Fibroblast of skin of scalp (primary cell): ENCODE results near the gene KIAA1671.

Experiments used
- DNase-seq: peaks from one replicate; pipeline ENCODE4 v3.0.0-alpha.2; 2013

KIAA1671 gene

DNA sequence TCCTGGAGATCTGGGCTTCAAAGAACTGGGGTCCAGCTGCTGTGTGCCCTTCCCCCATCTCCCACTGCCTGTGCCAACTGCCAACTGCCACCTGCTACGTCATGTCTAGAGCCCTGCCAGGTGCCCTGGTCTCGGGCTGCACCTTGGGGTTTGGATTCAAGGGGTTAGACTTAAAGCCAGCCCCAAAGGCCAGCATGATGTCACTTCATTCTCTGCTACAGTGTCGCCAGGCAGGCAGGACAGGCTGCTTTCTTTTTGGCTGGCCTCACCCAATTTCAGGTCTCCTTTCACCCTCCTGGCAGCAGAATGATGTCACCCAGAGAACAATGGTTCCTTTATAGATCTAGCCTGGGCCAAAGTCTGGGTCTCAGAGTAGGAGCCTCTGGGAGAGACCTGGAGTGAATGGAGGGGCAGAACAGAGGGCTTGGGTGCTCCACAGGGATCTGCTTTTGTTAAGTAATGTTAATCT lies 167.6 kb downstream of the KIAA1671 start:
- DNase-seq = no peak

DNA sequence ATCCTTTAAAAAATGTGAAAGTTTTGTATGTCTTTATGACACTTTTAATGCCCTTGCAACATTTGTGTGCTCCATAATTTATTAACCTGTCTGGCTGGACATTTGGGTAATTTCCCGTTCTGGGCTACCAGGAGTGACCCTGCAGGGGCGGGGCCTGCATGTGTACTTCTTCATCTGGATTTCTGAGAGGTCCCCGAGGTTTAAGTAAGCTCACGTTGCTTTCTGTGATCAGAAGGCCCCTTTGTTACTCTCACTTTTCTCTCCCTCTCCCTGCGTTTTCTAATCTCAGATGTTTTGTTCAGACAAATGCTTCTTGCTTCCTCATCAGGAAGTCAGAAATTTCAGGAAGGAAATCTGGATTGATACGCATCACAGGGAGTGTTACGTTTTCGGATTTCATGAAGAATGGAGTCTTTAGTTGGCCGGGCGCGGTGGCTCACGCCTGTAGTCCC lies 168.3 kb downstream of the KIAA1671 start:
- no peak for DNase-seq

DNA sequence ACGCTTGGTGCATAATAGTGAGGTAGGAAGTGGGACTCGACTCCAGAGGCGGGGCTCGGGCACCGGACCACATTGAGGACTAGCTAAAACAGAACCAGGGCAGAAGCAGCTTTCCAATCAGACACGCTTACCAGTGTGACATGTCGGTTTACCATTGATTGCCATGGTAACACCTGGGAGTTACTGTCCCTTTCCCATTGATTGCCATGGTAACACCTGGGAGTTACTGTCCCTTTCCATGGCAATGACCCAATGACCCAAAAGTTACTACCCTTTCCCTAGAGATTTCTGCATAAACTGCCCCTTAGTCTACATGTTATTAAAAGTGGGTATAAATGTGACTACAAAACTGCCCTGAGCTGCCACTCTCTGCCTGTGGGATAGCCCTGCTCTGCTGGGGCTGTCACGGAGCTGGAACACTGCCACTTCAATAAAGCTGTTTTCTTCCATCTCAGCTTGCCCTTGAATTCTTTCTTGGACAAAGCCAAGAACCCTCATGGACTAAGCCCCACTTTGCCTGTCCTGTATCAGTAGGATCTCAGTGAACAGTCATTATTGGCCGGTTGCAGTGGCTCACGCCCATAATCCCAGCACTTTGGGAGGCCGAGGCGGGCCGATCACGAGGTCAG lies 169.7 kb downstream of the KIAA1671 start:
- DNase-seq = no peak

DNA sequence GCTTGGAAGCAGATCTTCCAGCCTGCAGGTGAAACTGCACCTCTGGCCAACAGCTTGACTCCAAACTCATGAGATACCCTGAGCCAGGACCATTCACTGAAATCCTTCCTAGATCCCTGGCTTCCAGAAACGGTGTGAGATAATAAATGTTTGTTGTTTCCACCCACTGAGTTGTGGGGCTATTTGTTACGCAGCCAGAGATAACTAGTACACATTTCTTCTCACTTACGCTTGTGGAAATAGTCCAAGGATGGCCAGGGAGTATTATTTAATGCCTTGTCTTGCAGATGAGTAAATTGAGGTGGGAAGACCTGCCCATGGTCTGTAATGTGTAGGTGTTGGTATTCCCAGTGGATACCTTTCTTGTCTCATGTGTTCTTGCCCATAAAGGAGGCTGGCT lies 171.2 kb downstream of the KIAA1671 start:
- DNase-seq = no peak

DNA sequence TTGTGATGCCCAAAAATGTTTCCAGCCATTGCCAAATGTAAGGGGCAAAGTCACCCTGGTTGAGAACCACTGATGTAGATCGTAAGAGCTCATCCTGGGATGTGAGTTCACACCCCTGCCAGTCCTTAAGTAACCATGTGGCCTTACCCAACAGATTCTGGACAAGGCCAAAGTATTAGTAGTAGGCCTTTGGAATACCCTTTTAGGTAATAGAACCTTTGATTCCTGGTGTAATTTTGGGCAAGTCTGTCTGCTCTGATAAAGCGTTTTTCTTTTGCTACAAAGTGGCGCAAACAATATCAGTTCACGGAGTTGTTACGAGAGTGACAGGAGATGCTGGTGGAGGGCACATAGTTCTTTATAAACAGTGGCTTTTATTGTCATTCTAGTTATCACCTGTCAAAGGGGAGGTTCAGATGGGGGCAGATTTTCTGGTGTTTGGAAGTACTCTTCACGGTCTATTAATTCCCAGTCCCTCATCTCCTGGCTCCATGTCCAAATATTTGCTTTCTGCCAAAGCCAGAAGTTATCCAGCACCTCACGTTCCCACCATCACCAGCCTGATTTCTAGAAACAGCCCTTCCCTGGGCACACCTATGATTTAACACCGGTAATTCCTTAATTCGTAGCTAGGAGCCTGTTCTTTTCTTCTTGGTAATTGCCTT lies 173.3 kb downstream of the KIAA1671 start:
- DNase-seq = no peak

DNA sequence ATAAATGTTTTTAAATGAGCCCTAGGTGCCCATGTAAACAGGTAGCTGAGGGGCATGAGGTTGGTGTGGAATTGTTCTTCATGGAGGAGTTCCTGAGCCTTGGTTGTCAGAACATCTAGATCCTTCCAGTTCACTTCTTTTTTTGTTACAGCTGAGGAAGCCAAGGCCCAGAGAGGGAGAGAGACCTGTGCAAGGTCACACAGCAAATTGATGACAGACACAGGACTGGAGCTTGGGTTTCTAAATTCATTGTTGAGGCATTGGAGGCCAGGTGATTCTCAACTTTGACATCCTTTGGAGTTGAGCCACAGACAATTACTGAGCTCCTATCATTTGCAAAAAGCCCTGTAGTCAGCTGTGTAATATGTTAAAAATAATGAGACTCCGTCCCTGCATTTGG lies 174.0 kb downstream of the KIAA1671 start:
- no peak for DNase-seq

DNA sequence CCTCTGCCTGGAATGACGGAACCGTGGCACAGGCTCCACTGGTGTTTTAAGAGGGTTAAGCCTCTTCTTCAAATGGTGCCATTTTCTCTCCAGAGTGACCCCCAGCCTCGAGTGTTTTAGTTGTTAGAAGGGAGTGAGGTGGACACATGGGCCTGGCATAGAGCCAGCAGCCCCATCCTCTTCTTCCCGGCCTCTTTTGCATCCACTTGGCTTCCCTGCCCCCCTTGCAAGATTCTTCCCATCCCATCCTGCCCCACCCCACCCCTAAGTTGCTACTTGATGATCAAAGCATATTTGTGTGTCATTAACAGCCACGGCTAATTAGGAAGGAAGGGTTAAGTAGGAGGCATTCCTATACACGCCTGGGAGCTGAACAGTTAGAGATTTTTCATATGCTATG lies 174.8 kb downstream of the KIAA1671 start:
- no peak for DNase-seq

DNA sequence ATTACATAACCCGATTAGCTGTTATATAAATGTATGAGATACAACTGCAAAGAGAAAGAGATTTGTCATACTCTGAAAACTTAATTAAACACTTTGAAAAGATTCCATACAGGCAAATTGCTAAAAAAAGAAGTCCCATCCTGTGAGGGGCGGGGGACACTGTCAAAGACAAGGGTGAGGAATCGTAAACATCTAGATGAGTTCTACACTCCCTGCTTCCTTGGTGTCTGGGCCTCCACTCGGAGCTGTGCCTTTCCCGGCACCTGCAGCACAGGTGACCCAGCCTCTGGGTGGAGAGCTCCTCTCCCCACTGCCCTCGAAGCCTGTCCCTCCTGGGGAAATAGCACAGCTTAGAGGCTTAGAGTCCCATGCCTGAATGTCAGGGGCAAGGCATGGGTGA lies 177.9 kb downstream of the KIAA1671 start:
- no peak for DNase-seq

DNA sequence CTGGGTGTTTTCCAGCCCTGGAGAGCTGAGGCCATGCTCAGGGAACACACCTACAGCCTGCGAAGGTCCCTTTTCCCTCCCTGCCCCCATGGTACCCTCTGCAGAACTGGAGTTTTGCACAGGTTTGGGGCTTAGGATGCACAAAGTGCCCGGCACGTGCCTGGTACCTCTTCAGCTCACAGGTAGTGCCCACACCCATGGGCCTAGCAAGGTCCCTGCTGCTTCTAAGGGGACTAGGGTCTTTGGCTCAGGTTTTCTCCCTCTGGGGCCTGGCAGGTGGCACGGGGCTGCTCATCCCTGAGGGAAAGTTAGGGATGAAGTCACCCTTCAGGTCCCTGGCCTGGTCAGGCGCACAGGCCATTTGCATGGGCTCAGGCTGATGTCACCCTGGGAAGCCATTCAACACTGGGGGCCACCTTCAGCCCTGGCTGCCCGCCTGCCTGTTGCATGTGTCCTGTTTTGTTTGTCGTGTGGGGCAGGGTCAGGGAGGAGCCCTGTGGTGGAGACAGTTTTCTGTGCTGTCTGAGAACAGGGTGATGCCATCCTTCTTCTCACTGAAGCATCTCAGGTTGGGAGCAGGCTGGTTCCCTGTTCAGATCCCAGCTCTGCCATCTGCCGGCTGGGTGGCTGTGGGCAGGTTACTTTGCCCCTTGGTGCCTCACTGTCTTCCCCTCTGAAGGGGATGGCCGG lies 178.8 kb downstream of the KIAA1671 start:
- DNase-seq = no peak

DNA sequence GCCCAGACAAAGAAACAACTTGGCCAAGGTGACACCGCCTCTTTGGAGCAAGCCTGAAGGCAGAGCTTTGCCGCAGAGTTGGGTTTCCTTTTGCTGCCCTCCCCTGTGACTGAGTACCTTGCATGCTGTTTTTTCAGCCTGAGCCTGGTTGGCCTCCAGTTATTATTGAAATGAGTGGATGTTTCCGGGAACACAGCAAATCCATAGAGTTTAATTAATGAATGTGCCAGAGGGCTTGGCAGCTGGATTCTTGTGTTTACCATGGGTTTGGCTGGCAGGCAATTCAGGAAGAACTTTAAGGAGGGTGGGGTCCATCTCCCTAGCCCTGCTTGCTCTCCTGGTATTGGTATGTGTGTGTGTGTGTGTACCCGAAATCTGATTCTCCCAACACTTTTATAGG lies 181.5 kb downstream of the KIAA1671 start:
- DNase-seq = no peak

DNA sequence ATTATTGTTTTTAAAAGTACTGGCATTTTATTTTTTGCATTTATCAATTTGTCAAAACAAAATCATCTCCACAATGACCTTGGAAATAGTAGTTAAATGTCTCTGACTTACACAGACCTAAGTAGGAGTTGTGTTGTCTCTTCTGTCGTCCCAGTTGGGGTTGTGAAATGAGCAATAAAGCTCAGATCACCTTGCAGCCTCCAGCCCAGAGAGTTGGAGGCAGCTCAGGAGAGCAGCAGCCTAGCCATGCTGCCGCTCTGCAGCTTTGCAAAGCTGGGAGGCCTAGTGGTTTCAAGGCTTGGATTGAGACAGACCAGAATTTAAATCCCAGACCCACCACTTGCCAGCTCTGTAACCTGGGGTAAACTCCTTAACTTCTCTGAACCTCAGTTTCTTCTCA lies 181.9 kb downstream of the KIAA1671 start:
- DNase-seq = no peak

DNA sequence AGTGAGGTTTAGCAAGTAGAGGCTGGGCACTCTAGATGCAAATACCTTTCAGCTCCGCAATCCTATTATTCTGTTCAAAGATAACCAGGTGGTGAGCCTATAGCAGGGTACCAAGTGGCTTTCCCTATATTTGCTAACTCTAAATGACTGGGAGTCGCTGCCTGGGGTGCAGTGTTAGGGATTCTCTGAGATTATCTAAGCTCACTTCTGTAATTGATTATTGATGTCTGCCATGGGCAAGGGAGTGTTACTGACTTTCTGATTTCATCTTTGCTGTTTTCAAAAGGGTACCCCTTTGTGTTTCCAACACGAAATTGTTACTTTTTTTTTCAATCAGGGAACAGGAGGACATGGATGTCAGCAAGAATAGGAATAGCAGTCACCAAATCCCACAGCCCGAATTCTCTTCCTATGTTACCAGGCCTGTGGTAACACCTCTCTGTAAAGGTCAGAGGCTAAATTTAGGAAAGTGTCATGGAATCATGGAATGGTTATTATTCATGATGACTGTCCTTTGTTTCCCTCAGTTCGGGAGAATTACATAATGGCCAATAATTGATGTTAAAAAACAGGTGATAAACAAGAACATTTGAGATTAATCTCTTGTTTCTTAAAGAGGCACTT lies 184.5 kb downstream of the KIAA1671 start:
- DNase-seq = no peak

DNA sequence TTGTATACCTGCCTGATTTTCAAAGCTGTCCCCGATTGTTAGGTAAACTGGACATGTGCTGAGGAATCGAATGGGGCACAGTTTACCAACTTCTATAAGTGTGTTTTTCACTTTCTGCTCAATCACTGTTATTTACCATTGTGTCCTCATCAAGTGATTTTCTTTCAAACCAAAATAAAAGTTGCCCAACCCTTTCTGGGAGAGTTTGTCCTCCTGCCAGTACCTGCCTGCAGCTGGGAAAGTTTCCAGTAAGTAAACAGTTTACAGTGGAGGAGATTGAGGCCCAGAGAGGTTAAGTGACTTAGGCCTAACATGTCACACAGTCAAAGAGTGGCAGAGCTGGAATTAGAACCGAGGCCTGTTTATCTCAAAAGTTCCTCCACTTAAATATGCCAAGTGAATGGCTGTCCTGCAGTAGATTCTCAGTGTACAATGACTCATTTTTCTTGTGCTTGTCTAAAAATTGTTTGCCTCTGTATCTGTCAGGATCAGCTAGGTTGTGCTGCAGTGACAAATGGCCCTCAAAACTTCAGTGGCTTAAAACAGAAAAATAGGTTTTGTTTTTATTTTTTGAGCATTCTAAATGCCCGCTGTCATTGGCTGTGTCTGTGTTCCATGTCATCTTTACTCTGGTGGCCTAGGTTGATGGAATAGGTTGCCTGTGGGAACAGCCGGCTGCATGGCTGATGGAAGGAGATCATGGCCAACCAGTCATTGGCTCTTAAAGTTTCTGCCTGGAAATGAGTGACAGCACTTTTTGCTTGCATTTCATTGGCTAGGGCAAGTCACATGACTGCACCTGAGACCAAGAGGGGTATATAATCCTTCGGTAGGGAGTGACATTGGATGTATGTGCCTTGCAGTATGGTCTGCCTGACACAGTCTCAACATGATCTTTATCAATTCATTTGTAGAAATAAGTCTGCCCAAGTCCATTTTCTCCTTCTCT lies 185.3 kb downstream of the KIAA1671 start:
- no peak for DNase-seq

DNA sequence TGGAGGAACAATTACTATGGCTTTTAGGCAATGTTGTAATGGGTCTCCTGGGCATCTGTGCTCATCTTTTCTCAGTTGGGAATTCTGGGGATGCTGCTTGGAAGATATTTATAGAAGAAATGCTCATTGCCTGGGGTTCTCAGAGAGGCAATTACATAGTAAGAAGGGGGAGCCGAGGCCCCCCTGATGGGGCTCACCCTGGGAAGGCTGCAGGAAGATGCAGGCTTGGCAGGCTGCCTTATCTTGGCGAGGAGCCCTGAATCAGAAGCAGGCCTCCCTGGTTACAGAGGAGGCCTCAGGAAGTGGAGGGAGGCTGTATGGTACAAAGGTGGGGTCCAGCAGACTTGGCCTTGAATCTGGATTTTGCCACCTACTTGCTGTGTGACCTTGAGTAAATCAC lies 186.5 kb downstream of the KIAA1671 start:
- no peak for DNase-seq

DNA sequence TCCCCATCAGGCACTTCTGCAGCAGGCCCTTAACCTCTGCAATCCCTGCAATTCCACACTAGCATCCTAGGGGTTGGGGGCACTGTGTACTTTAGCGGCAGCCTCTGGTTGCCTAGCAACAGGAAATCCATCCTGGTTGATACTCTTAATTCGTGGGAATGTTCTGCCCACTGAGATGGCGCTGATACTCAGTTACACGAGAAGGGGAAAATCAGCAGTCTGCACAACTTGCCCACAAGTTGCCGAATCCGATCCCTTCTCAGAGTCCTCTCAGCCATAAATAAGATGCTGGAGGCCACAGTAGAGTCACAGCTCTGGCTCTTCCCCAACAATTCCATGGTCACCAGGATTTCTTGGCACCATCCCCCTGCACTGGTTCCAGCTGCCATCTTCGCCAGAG lies 189.6 kb downstream of the KIAA1671 start:
- no peak for DNase-seq

DNA sequence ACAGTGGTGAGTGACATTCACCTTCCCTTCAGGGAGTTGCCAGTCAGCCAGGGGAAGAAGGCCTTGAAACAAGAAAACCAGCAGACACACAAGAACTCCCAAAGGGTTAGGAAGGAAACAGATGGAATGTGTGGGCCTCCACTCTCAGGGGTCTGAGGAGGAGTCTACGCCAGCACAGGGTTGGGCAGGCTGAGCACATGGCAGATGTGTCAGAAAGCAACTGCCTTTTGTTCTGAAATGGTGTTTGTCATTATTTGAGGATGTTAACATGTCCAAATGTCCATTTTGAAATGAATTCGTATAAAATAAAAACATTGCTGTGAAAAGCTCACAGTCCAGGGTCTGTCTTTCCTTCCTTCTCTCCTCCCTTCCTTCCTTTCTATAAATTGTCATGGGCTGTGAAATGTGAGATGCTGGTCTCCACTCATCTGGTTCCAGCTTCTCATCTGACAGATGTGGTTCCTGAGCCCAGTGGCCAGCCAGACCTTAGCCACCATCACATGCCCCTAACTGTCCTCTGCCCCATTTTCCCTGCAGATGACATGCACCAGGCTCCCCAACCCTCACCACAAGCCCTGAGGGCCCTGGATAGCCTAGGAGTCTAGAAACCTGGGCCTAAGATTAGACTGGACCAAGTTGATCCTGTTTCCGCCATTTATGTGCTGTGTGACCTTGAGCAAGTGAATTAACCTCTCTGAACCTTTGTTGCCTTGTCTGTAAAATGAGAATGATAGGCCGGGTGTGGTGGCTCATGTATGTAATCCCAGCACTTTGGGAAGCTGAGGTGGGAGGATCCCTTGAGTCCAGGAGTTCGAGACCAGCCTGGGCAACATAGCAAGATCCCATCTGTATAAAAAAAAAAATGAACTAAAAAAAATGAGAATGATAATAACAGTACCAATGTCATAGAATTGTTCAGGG lies 190.9 kb downstream of the KIAA1671 start:
- DNase-seq = no peak

DNA sequence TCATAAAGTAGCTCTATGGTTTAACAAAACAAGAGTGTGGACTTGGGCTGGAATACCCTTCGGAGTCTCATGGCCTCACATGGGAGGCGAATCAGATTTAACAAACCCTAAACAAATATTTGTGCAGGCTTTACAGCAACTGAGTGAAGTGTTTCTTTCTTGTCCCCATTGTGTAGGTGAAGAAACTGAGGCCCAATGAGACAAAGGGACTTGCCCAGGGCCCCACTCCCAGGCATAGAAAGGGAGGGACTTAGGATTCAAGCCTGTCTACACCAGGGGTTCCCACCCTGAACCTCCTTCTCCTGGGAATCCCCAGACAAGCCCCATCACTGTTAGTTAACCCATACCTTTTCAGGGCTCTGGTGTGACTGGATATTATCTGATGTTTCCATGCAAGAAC lies 192.0 kb downstream of the KIAA1671 start:
- DNase-seq = no peak

DNA sequence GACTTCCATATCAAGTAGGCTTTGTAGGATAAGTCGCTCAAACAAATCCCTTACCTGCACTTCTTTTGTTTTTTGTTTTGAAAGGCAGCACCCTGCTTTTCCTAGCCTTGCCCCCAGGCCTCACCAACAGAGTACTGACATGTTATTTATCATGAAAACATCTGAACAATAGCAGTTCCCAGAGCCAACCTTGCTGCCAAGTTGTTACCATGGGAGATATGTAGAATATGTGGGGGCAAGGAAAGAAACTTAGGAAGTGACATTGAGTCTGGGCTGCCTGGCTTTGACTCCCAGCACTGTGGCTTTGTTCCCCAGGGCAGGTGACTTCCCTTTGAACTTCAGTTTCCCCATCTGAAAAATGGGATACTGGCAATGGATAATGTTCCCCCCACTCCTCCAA lies 193.8 kb downstream of the KIAA1671 start:
- DNase-seq = no peak

DNA sequence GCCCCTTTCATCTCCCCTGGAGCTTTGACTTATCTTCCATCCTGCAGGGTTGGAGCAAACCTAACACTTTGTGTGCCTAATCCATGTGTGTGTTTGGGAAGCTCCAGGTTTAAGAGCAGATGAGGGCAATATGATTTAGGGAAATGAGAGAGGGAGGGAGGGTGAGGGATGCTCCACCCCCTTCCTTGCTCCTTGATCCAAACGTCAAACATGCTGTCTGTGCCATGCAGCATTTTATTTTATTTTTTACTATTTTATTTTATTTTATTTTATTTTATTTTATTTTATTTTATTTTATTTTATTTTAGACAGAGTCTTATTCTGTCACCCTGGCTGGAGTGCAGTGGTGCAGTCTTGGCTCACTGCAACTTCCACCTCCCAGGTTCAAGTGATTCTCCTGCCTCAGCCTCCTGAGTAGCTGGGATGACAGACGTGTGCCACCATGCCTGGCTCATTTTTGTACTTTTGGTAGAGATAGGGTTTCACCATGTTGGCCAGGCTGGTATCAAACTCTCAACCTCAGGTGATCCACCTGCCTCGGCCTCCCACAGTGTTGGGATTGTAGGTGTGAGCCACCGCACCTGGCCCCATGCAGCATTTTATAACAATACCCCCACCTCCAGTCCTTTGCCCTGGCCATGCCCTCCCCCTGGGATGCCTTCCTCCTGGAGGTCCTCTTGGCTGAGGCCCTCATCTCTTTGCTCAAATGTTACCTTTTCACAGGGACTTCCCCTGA lies 194.6 kb downstream of the KIAA1671 start:
- no peak for DNase-seq

DNA sequence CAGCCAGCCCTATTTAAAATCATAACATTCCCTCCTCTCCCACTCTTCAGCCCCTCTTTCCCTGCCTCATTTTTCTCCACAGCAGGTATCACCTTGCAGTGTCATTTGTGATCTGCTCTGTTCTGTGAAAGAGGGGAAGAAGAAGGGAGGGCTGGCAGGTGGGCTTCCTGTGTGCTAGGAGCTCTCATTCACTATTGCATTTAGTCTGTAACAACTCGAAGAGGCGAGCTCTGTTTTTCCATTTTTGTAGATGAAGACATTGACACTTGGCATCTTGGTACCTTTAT lies 195.1 kb downstream of the KIAA1671 start:
- no peak for DNase-seq
